GM21526 (cell line): ENCODE measurements around the gene ZNF845.
"Not testable (repeated sequence)": the region's sequence is repeated elsewhere in the genome, so short reads cannot be mapped to it uniquely, and the experiment has no call there.

Experiments used
- ATAC-seq: cut with Tn5 transposase; IDR thresholded peaks from one replicate; pipeline ENCODE4 v1.9.1; 2021; ENCODE audit warnings: moderate library complexity; ENCODE audit not compliant: unreplicated experiment, low FRiP score

The ZNF845 gene

GRCh38 chr19:53333463-53334449 lies at the start of gene ZNF845:
Gene ZNF845, plus strand, starts transcription at chr19:53333749. Its CDS starts 7,559 bp downstream, at chr19:53341308.
- peak; percentile 88 for ATAC-seq

GRCh38 chr19:53285087-53285486 lies 48.5 kb upstream of the ZNF845 start:
- ATAC-seq: no peak

- ATAC-seq: no peak
Observed at GRCh38 chr19:53290758-53291549, 42.6 kb upstream of the ZNF845 start.

- no peak for ATAC-seq
Observed at GRCh38 chr19:53294786-53295441, 38.6 kb upstream of the ZNF845 start.

- ATAC-seq: not testable (repeated sequence)
Observed at GRCh38 chr19:53301341-53301740, 32.2 kb upstream of the ZNF845 start.

GRCh38 chr19:53308339-53308811 lies 25.2 kb upstream of the ZNF845 start:
- no peak for ATAC-seq

- ATAC-seq: no peak
Observed at GRCh38 chr19:53311044-53311443, 22.5 kb upstream of the ZNF845 start.

- ATAC-seq: no peak
Observed at GRCh38 chr19:53311897-53312296, 21.7 kb upstream of the ZNF845 start.

- ATAC-seq: no peak
Observed at GRCh38 chr19:53328967-53329366, 4.6 kb upstream of the ZNF845 start.

- no peak for ATAC-seq
Observed at GRCh38 chr19:53332484-53332883, 1.1 kb upstream of the ZNF845 start.

- ATAC-seq: no peak
Observed at GRCh38 chr19:53333066-53333462, 485 bp upstream of the ZNF845 start.

GRCh38 chr19:53344403-53344802 lies 10.9 kb downstream of the ZNF845 start:
- ATAC-seq: not testable (repeated sequence)

GRCh38 chr19:53355739-53356138 lies 22.2 kb downstream of the ZNF845 start:
- no peak for ATAC-seq

GRCh38 chr19:53357821-53358581 lies 24.5 kb downstream of the ZNF845 start:
- ATAC-seq: no peak

GRCh38 chr19:53360056-53360455 lies 26.5 kb downstream of the ZNF845 start:
- not testable (repeated sequence) for ATAC-seq

- peak; percentile 95 for ATAC-seq
Observed at GRCh38 chr19:53365134-53365898, 31.8 kb downstream of the ZNF845 start, which contains the start of gene ZNF525. Gene ZNF525, plus strand, starts transcription at chr19:53365705. Its CDS starts 6,577 bp downstream, at chr19:53372282.

- ATAC-seq: peak; percentile 42
Observed at GRCh38 chr19:53365899-53366493, 32.4 kb downstream of the ZNF845 start.

GRCh38 chr19:53372196-53372595 lies 38.6 kb downstream of the ZNF845 start:
- ATAC-seq: no peak

- ATAC-seq: no peak
Observed at GRCh38 chr19:53374288-53374687, 40.7 kb downstream of the ZNF845 start.
